IMR-90 (cell line): Measurements from ENCODE around the gene SOX2. TPM values are rescaled to one million over a fixed set of nuclear protein-coding genes. Genes with fewer than 3 reads are reported as not detected.

Experiments
- ATAC-seq: fragments of 200-7000 bp; cut with Tn5 transposase; 2 replicates; pipeline ENCODE4 v1.9.1; 2020; ENCODE audit warnings: low read depth, mild to moderate bottlenecking, moderate library complexity
- BruUV-seq: library from RNA; stranded (reverse); fragments of 400-500 nt; replicated peaks from 2 replicates; lab custom pipeline; 2021; lab: Mats Ljungman, UMichigan
- CTCF ChIA-PET: fragments of 300-600 bp; formaldehyde crosslinking; extraction: SDS; loops from one replicate; lab custom pipeline; 2021; ENCODE audit warnings: antibody characterized with exemption; lab: Yijun Ruan, JAX
- POLR2A ChIA-PET: fragments of 300-600 bp; sonication (Branson Sonifier 250); formaldehyde crosslinking; loops from one replicate; lab custom pipeline; 2022; ENCODE audit warnings: antibody characterized with exemption; ENCODE audit not compliant: unreplicated experiment; lab: Charles Lee
- DNase-seq: peaks from one replicate; pipeline ENCODE4 v3.0.0; 2013
- H2AFZ ChIP-seq: replicated peaks from 2 replicates; pipeline ENCODE3; 2013; ENCODE audit warnings: low read length, mild to moderate bottlenecking; ENCODE audit not compliant: poor library complexity
- H2AK5ac ChIP-seq: 2 replicates; pipeline ENCODE4 v1.6.1; 2013; ENCODE audit warnings: low read depth, low read length, inconsistent platforms
- H2AK9ac ChIP-seq: replicated peaks from 2 replicates; pipeline ENCODE3; 2013; ENCODE audit warnings: mild to moderate bottlenecking, low read depth, low read length, moderate library complexity; ENCODE audit not compliant: poor library complexity
- H2BK120ac ChIP-seq: 2 replicates; pipeline ENCODE4 v1.6.1; 2013; ENCODE audit warnings: low read depth, low read length, inconsistent platforms
- H2BK15ac ChIP-seq: 3 replicates; pipeline ENCODE4 v1.6.1; 2013; ENCODE audit warnings: low read depth, low read length, inconsistent platforms
- H2BK20ac ChIP-seq: 2 replicates; pipeline ENCODE4 v1.6.1; 2013; ENCODE audit warnings: low read depth, mild to moderate bottlenecking, inconsistent platforms, low read length, moderate library complexity
- H2BK5ac ChIP-seq: 2 replicates; pipeline ENCODE4 v1.6.1; 2013; ENCODE audit warnings: mild to moderate bottlenecking, low read depth, low read length, inconsistent platforms; ENCODE audit not compliant: poor library complexity, severe bottlenecking
- H3K14ac ChIP-seq: replicated peaks from 2 replicates; pipeline ENCODE4 v1.6.1; 2013; ENCODE audit warnings: low read depth, low read length, inconsistent platforms
- H3K18ac ChIP-seq: 2 replicates; pipeline ENCODE4 v1.6.1; 2013; ENCODE audit warnings: low read depth, low read length, control low read depth
- H3K23ac ChIP-seq: 2 replicates; pipeline ENCODE4 v1.6.1; 2013; ENCODE audit warnings: low read depth, low read length, inconsistent platforms
- H3K27ac ChIP-seq: 2 replicates; pipeline ENCODE4 v1.5.1; 2013; ENCODE audit warnings: mild to moderate bottlenecking, control low read depth, low read length; ENCODE audit not compliant: insufficient read depth
- H3K27me3 ChIP-seq: 2 replicates; pipeline ENCODE4 v1.6.1; 2013; ENCODE audit warnings: low read length; ENCODE audit not compliant: control insufficient read depth, insufficient read depth
- H3K36me3 ChIP-seq: 2 replicates; pipeline ENCODE4 v1.6.1; 2013; ENCODE audit warnings: low read length, mixed read lengths; ENCODE audit not compliant: control insufficient read depth, insufficient read depth
- H3K4ac ChIP-seq: 2 replicates; pipeline ENCODE4 v1.6.1; 2013; ENCODE audit warnings: low read depth, low read length, inconsistent platforms
- H3K4me1 ChIP-seq: 2 replicates; pipeline ENCODE4 v1.6.1; 2013; ENCODE audit warnings: low read length, mixed read lengths; ENCODE audit not compliant: control insufficient read depth, insufficient read depth
- H3K4me2 ChIP-seq: 2 replicates; pipeline ENCODE4 v1.6.1; 2013; ENCODE audit warnings: low read depth, mild to moderate bottlenecking, control low read depth, low read length, moderate library complexity
- H3K4me3 ChIP-seq: 2 replicates; pipeline ENCODE4 v1.5.1; 2013; ENCODE audit warnings: low read depth, mild to moderate bottlenecking, control low read depth, low read length, moderate library complexity; ENCODE audit not compliant: insufficient read depth
- H3K56ac ChIP-seq: 2 replicates; pipeline ENCODE4 v1.6.1; 2013; ENCODE audit warnings: low read length, inconsistent platforms; ENCODE audit not compliant: insufficient read depth; ENCODE audit errors: extremely low read depth
- H3K79me1 ChIP-seq, 2 experiments: 2 replicates each; pipeline ENCODE4 v1.6.1; 2013; ENCODE audit warnings: low read length in 2 of 2, inconsistent platforms in 1 of 2, low read depth in 1 of 2
- H3K9ac ChIP-seq: 2 replicates; pipeline ENCODE4 v1.6.1; 2013; ENCODE audit warnings: low read depth, low read length, control low read depth
- H3K9me1 ChIP-seq: 2 replicates; pipeline ENCODE4 v1.6.1; 2013; ENCODE audit warnings: low read length, inconsistent platforms; ENCODE audit not compliant: insufficient read depth
- H3K9me3 ChIP-seq: 2 replicates; pipeline ENCODE4 v1.6.1; 2013; ENCODE audit warnings: low read length; ENCODE audit not compliant: control insufficient read depth, insufficient read depth
- H4K20me1 ChIP-seq: 2 replicates; pipeline ENCODE4 v1.6.1; 2013; ENCODE audit warnings: low read length, inconsistent platforms; ENCODE audit not compliant: insufficient read depth
- H4K5ac ChIP-seq: 2 replicates; pipeline ENCODE4 v1.6.1; 2013; ENCODE audit warnings: mild to moderate bottlenecking, low read depth, low read length, control low read depth
- H4K8ac ChIP-seq, 2 experiments: 2 replicates each; pipeline ENCODE4 v1.6.1; 2013; ENCODE audit warnings: low read depth in 2 of 2, low read length in 2 of 2, control low read depth in 1 of 2, inconsistent platforms in 1 of 2
- H4K91ac ChIP-seq: 2 replicates; pipeline ENCODE4 v1.6.1; 2013; ENCODE audit warnings: low read depth, low read length, inconsistent platforms; ENCODE audit not compliant: insufficient read depth
- BHLHE40 ChIP-seq: fragments of 150-350 bp; IDR thresholded peaks from 2 replicates; pipeline ENCODE4 v1.6.1; 2016; ENCODE audit warnings: mild to moderate bottlenecking, low read depth, low read length
- CHD1 ChIP-seq: IDR thresholded peaks from 2 replicates; pipeline ENCODE4 v1.6.1; 2012; ENCODE audit warnings: low read depth, low read length, improper control_type of control experiment
- ELK1 ChIP-seq: fragments of 150-350 bp; IDR thresholded peaks from 2 replicates; pipeline ENCODE4 v1.6.1; 2016; ENCODE audit warnings: low read depth, mild to moderate bottlenecking, low read length, moderate library complexity, borderline replicate concordance
- FOS ChIP-seq: fragments of 150-350 bp; IDR thresholded peaks from 2 replicates; pipeline ENCODE4 v1.6.1; 2016; ENCODE audit warnings: low read depth, low read length
- MAFK ChIP-seq: IDR thresholded peaks from 2 replicates; pipeline ENCODE4 v1.6.1; 2012; ENCODE audit warnings: low read depth, low read length, improper control_type of control experiment
- MAZ ChIP-seq: IDR thresholded peaks from 2 replicates; pipeline ENCODE4 v1.6.1; 2012; ENCODE audit warnings: low read depth, mild to moderate bottlenecking, low read length, improper control_type of control experiment, moderate library complexity, borderline replicate concordance
- POLR2A ChIP-seq: IDR thresholded peaks from 2 replicates; pipeline ENCODE4 v1.6.1; 2012; ENCODE audit warnings: mild to moderate bottlenecking, low read depth, low read length
- RAD21 ChIP-seq: IDR thresholded peaks from 2 replicates; pipeline ENCODE4 v1.6.1; 2012; ENCODE audit warnings: low read length, improper control_type of control experiment
- RFX5 ChIP-seq: IDR thresholded peaks from 2 replicates; pipeline ENCODE4 v1.8.0; 2012; ENCODE audit warnings: low read depth, mild to moderate bottlenecking, low read length, moderate library complexity
- SMC3 ChIP-seq: fragments of 150-350 bp; IDR thresholded peaks from 2 replicates; pipeline ENCODE4 v1.6.1; 2016; ENCODE audit warnings: low read depth, mild to moderate bottlenecking, antibody characterized with exemption, low read length, moderate library complexity
- WGBS, 2 experiments: methylation state at CpG; one replicate each; pipeline versions ENCODE4 v1.1.5 to v1.1.7; 2013; ENCODE audit warnings: missing lambda C conversion rate in 2 of 2; ENCODE audit not compliant: insufficient read length in 1 of 2; ENCODE audit errors: extremely low coverage in 2 of 2; 5-methylcytosine and 5-hydroxymethylcytosine counted together
- dilution Hi-C: fragments of 300-500 bp; cut with HindIII; formaldehyde crosslinking; loops from one replicate; pipeline ENCODE4 v1.14.3; 2018; ENCODE audit warnings: low sequenced_read_pairs; ENCODE audit not compliant: unreplicated experiment
- in situ Hi-C: fragments of 300-500 bp; cut with MboI; formaldehyde crosslinking; loops from 3 replicates; pipeline ENCODE4 v1.14.3; 2019; ENCODE audit warnings: low sequenced_read_pairs, inconsistent platforms, mixed read lengths
- intact Hi-C: fragments of 100-400 bp; cut with micrococcal nuclease; formaldehyde crosslinking; loops from 2 replicates; pipeline ENCODE4 v1.10.0; 2022
- polyA plus RNA-seq, 3 experiments: library from polyadenylated mRNA; depleted of rRNA; stranded (reverse); fragments of >200 nt; gene quantifications; 2 replicates each; pipeline ENCODE4 v1.2.3, GENCODE V29; 2012; ENCODE audit warnings: low replicate concordance in 1 of 3
- total RNA-seq: library from RNA; depleted of rRNA; stranded (reverse); fragments of >200 nt; gene quantifications from 2 replicates; pipeline ENCODE4 v1.2.3, GENCODE V29; 2012
- TF ChIP-seq, protein P1 (sequence below): fragments of 150-350 bp; IDR thresholded peaks from 2 replicates; pipeline ENCODE4 v1.6.1; 2017; ENCODE audit warnings: mild to moderate bottlenecking, antibody characterized with exemption, low read length, low read depth
- TF ChIP-seq, protein P2 (sequence below): conservative IDR thresholded peaks from 2 replicates; pipeline ENCODE4 v1.5.1; 2012; ENCODE audit warnings: mild to moderate bottlenecking, low read depth, low read length, improper control_type of control experiment

SOX2 gene
- total and polyA plus RNA-seq, 2 of the 4 experiments (the other 2 are of a cell fraction) = not detected

- Histone ChIP-seq H4K8ac (no peak overlapping the region), H3K36me3 (no peaks in the 10 kb centered on the region), H3K4me2 (no peak overlapping the region), H4K20me1 (no peaks in the 10 kb centered on the region), H3K9me3 (peaks cover 2% of the 10 kb centered on the region), H3K4ac (no peak overlapping the region), H3K4me3 (no peak overlapping the region), H3K56ac (no peak overlapping the region), H3K14ac (no peak overlapping the region), H3K27ac (no peak overlapping the region), H3K27me3 (peaks cover 56% of the 10 kb centered on the region), H4K5ac (no peak overlapping the region), H2BK15ac (no peak overlapping the region), H2AK5ac (no peak overlapping the region), H4K91ac (no peak overlapping the region), H3K23ac (no peak overlapping the region), H2BK20ac (no peak overlapping the region), H2AK9ac (no peak overlapping the region), H3K9ac (no peak overlapping the region), H3K18ac (no peak overlapping the region), H2AFZ (no peak overlapping the region), H3K9me1 (no peaks in the 10 kb centered on the region), H2BK5ac (no peak overlapping the region), H2BK120ac (no peak overlapping the region), H3K4me1 (no peaks in the 10 kb centered on the region), H3K79me1 (no peaks in the 10 kb centered on the region)
- TF ChIP-seq, protein P1, sequence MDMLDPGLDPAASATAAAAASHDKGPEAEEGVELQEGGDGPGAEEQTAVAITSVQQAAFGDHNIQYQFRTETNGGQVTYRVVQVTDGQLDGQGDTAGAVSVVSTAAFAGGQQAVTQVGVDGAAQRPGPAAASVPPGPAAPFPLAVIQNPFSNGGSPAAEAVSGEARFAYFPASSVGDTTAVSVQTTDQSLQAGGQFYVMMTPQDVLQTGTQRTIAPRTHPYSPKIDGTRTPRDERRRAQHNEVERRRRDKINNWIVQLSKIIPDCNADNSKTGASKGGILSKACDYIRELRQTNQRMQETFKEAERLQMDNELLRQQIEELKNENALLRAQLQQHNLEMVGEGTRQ = no peak
- no peak for TF ChIP-seq CHD1
- no peak for TF ChIP-seq POLR2A
- no peak for TF ChIP-seq RAD21
- TF ChIP-seq MAFK = no peak
- TF ChIP-seq RFX5 = no peak
- TF ChIP-seq FOS = no peak
- TF ChIP-seq SMC3 = no peak
- TF ChIP-seq BHLHE40 = no peak
- TF ChIP-seq ELK1 = no peak
- no peak for TF ChIP-seq MAZ
- TF ChIP-seq, protein P2, sequence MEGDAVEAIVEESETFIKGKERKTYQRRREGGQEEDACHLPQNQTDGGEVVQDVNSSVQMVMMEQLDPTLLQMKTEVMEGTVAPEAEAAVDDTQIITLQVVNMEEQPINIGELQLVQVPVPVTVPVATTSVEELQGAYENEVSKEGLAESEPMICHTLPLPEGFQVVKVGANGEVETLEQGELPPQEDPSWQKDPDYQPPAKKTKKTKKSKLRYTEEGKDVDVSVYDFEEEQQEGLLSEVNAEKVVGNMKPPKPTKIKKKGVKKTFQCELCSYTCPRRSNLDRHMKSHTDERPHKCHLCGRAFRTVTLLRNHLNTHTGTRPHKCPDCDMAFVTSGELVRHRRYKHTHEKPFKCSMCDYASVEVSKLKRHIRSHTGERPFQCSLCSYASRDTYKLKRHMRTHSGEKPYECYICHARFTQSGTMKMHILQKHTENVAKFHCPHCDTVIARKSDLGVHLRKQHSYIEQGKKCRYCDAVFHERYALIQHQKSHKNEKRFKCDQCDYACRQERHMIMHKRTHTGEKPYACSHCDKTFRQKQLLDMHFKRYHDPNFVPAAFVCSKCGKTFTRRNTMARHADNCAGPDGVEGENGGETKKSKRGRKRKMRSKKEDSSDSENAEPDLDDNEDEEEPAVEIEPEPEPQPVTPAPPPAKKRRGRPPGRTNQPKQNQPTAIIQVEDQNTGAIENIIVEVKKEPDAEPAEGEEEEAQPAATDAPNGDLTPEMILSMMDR = no peak
- no peak for DNase-seq
- no peak for ATAC-seq
- in situ Hi-C loops (no loop called here), dilution Hi-C loops (no loop called here), intact Hi-C loops (no loop called here)
- no CpG with 5 or more reads among the region's 15 CpGs for WGBS, 2 experiments
- CTCF ChIA-PET = no interaction called here
- BruUV-seq = no TSS peak
- POLR2A ChIA-PET = no interaction called here
Measured at GRCh38 chr3:181725830-181726229, 14.1 kb downstream of the SOX2 start.
